NCI-H146 (cell line): ENCODE results near the gene HRH2.
"Not testable (repeated sequence)": the region's sequence is repeated elsewhere in the genome, so short reads cannot be mapped to it uniquely, and the experiment has no call there.

ENCODE experiments used
- DNase-seq: peaks from one replicate; lab custom pipeline; 2025; lab: John Stamatoyannopoulos, UW

The HRH2 gene

DNA sequence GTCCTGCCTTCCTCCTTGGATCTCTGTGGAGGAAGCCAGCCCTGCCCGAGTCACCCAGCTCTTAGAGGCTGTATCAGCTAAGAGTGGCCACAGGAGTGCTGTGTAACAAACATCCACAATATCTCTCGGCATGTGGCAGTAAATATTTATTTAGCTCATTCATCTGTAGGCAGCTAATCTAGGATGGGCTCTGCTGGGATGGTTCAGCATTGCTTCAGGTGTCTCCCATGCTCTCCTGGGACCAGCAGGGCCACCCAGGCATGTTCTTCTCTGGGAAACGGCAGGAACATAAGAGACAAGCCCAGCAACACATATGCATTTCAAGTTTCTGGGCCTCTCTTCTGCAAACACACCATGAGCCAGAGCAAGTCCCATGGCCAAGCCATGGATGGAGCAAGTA lies 56.1 kb downstream of the HRH2 start:
- no peak for DNase-seq

- DNase-seq: no peak
Observed at GRCh38 chr5:175714479-175715085, 56.7 kb downstream of the HRH2 start.

- DNase-seq: no peak
Observed at GRCh38 chr5:175715627-175716522, 58.0 kb downstream of the HRH2 start.

GRCh38 chr5:175717837-175718236 lies 60.0 kb downstream of the HRH2 start:
- DNase-seq: no peak

DNA sequence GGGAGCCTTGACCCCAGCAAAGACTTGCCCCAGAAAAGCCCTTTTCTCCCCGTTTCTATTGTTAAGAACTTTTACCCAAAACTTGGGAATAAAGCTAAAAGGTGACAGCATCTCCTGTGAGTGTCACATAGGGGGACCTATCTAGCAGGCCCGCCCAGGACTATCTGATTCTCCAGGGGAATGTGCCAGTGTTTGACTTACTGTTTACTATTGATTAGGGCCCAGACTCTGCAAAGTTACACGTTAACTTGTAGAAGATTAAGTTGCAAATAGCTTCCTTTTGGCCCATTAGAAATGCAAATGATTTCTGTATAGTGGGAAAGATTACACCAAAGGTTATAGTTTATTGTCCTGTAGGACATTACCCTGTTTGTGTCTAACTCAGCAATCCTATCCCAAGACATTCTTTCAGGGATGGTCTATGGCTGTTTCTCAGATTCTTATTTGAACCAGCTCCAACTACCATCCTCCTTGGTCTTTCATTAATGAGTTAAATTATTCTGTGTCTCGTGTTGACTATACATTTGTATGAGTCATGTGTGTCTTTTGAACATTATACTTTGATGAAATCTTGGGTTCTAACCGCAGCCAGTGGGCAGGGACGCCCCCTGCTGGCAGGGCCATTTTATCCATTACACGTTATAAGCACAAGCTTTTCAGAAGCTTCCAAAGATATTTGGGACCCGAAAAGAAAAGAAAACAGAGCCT lies 60.7 kb downstream of the HRH2 start:
- DNase-seq: peak; percentile 7

- not testable (repeated sequence) for DNase-seq
Observed at GRCh38 chr5:175719109-175719432, 61.2 kb downstream of the HRH2 start.

GRCh38 chr5:175724314-175725275 lies 66.7 kb downstream of the HRH2 start:
- DNase-seq: no peak

- DNase-seq: peak; percentile 67
Observed at GRCh38 chr5:175728316-175728715, 70.4 kb downstream of the HRH2 start.

DNA sequence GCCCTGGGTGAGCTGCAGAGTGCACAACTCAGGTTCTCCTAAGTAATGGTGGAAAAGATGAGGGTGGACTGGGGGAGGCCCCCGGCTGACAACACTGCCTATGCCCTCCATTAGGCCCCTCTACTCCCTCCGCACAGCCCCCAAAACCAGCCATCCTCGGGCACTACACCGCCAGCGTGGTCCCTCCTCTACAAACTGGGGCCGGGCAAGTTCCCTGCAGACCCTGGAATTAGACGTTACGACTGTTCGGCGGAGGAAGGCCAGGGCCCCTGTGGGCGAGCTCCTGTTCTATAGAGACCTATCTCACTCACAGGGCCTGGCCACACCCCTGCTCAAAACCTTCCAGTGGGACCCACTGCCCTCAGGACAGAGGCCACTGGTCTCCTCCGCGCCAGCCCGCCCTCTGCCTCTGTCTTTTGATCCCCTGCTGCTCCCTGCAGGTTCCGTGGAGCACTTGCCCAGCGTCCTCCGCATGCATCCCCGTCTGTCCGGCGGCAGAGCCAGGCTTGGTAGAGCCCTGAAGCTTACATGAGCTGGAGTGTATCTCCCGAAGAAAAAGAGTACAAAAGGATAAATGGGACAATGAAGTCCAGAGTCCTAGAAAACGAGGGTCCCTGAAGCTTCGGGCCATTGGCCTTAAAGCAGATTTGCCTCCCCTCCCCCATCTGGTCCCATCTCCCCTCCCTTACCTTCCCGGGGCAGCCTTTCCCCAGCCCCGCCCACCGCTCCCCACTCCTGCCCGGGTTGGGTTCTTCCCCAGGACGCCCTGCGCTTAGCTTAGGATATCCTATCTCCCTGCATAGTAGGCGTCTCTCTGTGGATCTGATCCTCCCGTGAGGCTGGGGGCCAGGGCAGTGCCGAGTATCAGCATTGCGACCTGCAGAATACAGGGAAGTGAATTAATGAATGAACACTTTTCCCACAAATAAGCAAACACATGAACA lies 71.3 kb downstream of the HRH2 start:
- DNase-seq: peak; percentile 36

- DNase-seq: peak; percentile 86
Observed at GRCh38 chr5:175729829-175730277, 72.0 kb downstream of the HRH2 start.

DNA sequence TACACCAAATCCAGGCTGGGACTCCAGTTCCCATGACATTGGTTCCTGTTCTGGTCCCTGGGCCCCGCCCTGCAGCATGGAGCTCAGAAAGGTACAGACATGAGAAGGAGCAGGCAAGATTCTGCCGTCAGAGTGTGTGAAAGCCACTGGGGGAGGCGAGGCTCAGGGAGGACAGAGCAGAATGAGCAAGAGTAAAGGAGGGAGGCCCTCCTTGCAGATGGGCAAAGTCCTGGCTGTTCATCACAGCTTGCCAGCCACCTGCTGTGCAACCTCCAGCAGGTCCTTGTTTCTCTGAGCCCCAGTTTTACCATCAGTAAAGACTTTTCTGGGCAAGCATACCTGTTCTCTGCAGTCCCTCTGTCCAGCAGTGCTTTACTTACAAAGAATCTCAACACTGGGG lies 73.3 kb downstream of the HRH2 start:
- DNase-seq: no peak

- peak; percentile 3 for DNase-seq
Observed at GRCh38 chr5:175731756-175732465, 74.0 kb downstream of the HRH2 start.

GRCh38 chr5:175733017-175733416 lies 75.1 kb downstream of the HRH2 start:
- DNase-seq: no peak

DNA sequence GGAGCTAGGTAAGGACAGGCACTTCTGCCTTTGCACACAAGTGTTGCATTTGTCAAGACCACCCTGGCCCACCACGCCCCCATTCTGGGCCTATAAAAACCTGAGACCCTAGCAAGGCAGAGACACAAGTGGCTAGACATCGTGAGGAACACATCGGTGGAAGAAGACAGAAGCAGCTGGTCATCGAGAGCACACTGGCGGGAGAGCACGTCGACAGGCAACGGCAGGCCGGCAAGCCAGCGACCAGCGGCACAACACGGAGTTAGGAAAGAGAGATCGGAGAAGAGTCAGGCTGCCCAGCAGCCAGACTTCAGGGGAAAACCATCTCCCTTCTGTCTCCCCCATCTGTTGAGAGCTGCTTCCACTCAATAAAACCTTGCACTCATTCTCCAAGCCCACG lies 76.1 kb downstream of the HRH2 start:
- DNase-seq: no peak

DNA sequence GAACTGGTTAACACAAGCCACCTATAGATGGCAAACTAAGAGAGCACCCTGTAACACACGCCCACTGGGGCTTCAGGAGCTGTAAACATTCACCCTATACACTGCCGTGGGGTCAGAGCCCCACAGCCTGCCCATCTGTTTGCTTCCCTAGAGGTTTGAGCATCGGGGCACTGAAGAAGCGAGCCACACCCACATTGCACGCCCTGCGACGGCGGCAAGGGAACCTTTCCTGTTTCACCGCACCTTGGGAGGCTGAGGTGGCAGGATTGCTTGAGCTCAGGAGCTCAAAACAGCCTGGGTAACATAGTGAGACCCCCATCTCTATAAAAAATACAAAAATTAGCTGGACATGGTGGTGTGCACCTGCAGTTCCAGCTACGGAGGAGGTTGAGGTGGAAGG lies 76.6 kb downstream of the HRH2 start:
- DNase-seq: no peak

DNA sequence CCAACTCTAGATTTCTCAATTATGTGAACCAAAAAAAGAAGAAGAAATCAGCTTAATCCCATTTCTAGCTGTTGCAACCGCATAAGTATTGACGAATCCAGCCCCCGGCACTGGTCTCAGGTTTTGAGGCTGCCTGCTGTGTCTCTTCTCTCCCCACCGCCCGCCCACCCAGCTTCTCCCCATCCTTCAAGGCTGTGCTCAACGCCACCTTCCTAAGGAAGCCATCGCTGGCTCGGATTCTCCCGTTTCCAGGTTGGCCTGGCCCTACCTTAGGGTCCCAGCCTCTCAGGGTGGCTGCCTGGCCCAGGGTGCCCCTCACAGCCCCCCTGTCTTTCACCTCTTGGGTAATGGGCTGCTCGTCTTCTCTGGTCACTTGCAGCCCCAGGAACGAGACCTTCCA lies 77.8 kb downstream of the HRH2 start:
- DNase-seq: no peak

- no peak for DNase-seq
Observed at GRCh38 chr5:175736652-175737051, 78.8 kb downstream of the HRH2 start.

DNA sequence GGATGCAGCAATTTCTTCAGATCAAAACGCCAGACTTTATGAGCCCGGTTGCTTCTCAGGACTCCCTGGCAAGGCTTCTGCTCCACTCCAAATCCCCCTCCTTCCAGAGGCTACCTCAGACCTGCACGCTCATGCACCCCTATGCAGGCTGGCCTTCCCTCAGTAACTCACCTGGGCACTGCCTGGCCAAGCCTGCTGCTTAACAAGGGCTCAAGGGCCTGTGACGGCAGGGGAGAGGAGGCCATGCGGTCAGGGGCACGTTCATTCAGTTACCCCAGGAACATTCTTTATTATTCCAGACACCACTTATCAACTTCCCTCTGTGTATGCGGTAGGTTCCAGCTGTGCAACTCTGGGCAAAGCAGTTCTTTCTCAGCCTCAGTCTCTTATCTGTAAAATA lies 79.6 kb downstream of the HRH2 start:
- DNase-seq: no peak

DNA sequence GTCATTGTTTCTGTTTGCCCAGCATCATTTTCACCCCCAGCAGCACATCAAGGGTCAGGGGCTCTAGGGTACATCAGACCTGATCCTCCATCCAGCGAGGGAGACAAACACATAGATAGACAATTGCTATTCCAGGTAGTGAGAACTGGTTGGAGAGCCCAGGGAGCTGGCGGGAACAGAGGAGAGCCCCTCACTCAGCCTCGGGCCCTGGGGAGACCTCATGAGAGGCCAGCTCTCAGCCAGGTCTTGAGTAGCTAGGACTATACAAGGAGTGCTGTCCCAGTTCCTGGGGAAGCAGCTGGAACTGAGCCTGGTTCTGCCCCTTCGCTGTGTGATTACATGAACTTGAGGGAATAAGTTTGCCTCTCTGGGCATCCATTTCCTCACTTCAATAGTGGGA lies 80.3 kb downstream of the HRH2 start:
- no peak for DNase-seq

DNA sequence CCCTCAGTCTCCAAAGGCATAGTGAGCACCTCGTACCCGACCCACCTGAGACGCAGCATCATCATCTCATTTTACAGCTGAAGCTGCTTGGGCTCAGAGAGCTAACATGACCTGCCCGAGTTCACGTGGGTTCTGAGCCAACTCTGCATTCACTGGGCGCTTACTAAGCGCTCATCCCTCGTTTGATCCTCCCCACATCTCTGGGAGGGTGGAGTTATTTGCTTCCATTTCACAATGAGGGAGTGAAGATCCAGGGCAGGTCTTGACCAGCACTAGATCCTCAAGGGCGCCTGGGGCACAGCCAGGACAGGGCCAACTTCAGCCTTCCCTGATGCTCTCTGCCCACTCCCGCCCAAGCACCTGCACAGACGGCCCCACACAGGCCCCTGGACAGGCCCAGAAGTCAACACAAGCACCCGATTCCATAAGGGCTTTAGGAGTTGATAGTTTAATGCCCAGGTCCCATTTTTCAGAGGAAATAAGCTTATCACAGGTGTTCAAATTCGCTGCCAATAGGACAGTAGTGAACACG lies 80.8 kb downstream of the HRH2 start:
- no peak for DNase-seq
